H1 (cell line): ENCODE measurements around the gene GLYATL3. TPM values are rescaled to one million over a fixed set of nuclear protein-coding genes. Genes with fewer than 3 reads are reported as not detected.

Experiments
- CTCF ChIA-PET: fragments of 300-600 bp; sonication (Branson Sonifier 250); formaldehyde crosslinking; loops from one replicate; lab custom pipeline; 2021; ENCODE audit not compliant: partially characterized antibody; lab: Charles Lee
- POLR2A ChIA-PET: fragments of 300-600 bp; sonication (Branson Sonifier 250); formaldehyde crosslinking; loops from one replicate; lab custom pipeline; 2021; ENCODE audit warnings: inconsistent platforms; ENCODE audit not compliant: partially characterized antibody; lab: Charles Lee
- DNase-seq, 2 experiments: peaks; one replicate each; pipeline versions ENCODE4 v3.0.0 to v3.0.0-alpha.2; 2010 to 2022; ENCODE audit warnings: low spot score in 2 of 2, low read depth in 1 of 2, mixed read lengths in 1 of 2
- FAIRE-seq: peaks from 2 replicates; lab custom pipeline; 2011; peaks lifted over from hg19 to GRCh38; lab: Jason Lieb, UNC
- H2AFZ ChIP-seq: 2 replicates; pipeline ENCODE4 v1.8.1; 2012; ENCODE audit warnings: low read length, inconsistent platforms
- H2AK5ac ChIP-seq: 2 replicates; pipeline ENCODE4 v1.6.1; 2013; ENCODE audit warnings: low read depth, low read length
- H2BK120ac ChIP-seq: replicated peaks from 2 replicates; pipeline ENCODE3; 2013; ENCODE audit warnings: low read depth, low read length, inconsistent platforms
- H2BK12ac ChIP-seq: 2 replicates; pipeline ENCODE4 v1.6.1; 2013; ENCODE audit warnings: low read depth, low read length
- H2BK15ac ChIP-seq: 2 replicates; pipeline ENCODE4 v1.6.1; 2013; ENCODE audit warnings: low read length
- H2BK20ac ChIP-seq: 2 replicates; pipeline ENCODE4 v1.6.1; 2013; ENCODE audit warnings: low read length
- H2BK5ac ChIP-seq: 2 replicates; pipeline ENCODE4 v1.6.1; 2013; ENCODE audit warnings: low read depth, low read length
- H3K14ac ChIP-seq: 2 replicates; pipeline ENCODE4 v1.6.1; 2013; ENCODE audit warnings: inconsistent platforms; ENCODE audit not compliant: insufficient read length
- H3K18ac ChIP-seq: 2 replicates; pipeline ENCODE4 v1.6.1; 2013; ENCODE audit warnings: low read length; ENCODE audit errors: extremely low read depth
- H3K23ac ChIP-seq: 2 replicates; pipeline ENCODE4 v1.6.1; 2013; ENCODE audit warnings: inconsistent platforms; ENCODE audit not compliant: insufficient read length
- H3K23me2 ChIP-seq: 2 replicates; pipeline ENCODE4 v1.6.1; 2013; ENCODE audit warnings: low read depth, low read length
- H3K27ac ChIP-seq: 2 replicates; pipeline ENCODE4 v1.6.1; 2011; ENCODE audit warnings: low read depth, low read length, inconsistent platforms
- H3K27me3 ChIP-seq, 4 experiments: replicated peaks in 1 of 4; 1 replicate in 1 of 4; 2 replicates in 3 of 4; pipeline versions ENCODE4 v1.6.1 to v1.8.1; 2011 to 2013; ENCODE audit warnings: low read length in 3 of 4, mild to moderate bottlenecking in 3 of 4, inconsistent platforms in 2 of 4, mixed read lengths in 2 of 4, moderate library complexity in 1 of 4; ENCODE audit not compliant: control insufficient read depth in 3 of 4, insufficient read depth in 3 of 4; ENCODE audit errors: extremely low read depth in 1 of 4
- H3K36me3 ChIP-seq, 4 experiments: 2 replicates each; pipeline versions ENCODE4 v1.6.1 to v1.8.1; 2011 to 2013; ENCODE audit warnings: mild to moderate bottlenecking in 4 of 4, low read length in 3 of 4, moderate library complexity in 2 of 4, control low read depth in 1 of 4, inconsistent platforms in 1 of 4; ENCODE audit not compliant: insufficient read depth in 4 of 4, control insufficient read depth in 2 of 4
- H3K4ac ChIP-seq: replicated peaks from 2 replicates; pipeline ENCODE3; 2013; ENCODE audit warnings: low read length, low read depth, mixed read lengths, inconsistent platforms; ENCODE audit not compliant: insufficient read length
- H3K4me1 ChIP-seq, 4 experiments: replicated peaks in 1 of 4; 1 replicate in 1 of 4; 2 replicates in 3 of 4; pipeline versions ENCODE4 v1.6.1 to v1.8.1; 2011 to 2013; ENCODE audit warnings: low read length in 3 of 4, inconsistent platforms in 2 of 4, mixed read lengths in 1 of 4; ENCODE audit not compliant: insufficient read depth in 4 of 4, control insufficient read depth in 3 of 4
- H3K4me2 ChIP-seq, 2 experiments: 2 replicates each; pipeline versions ENCODE4 v1.6.1 to v1.8.1; 2011 to 2013; ENCODE audit warnings: low read depth in 2 of 2, low read length in 2 of 2, control low read depth in 1 of 2, inconsistent platforms in 1 of 2, mild to moderate bottlenecking in 1 of 2; ENCODE audit not compliant: insufficient read depth in 1 of 2
- H3K4me3 ChIP-seq, 4 experiments: fragments of 200-600, 300-600 bp in 1 of 4; sonication (generic), shearing (Covaris generic), sonication (Bioruptor Twin) in 1 of 4; 2 replicates each; pipeline versions ENCODE4 v1.5.1 to v1.8.1; 2011 to 2016; ENCODE audit warnings: low read length in 4 of 4, low read depth in 3 of 4, control low read depth in 2 of 4, inconsistent platforms in 2 of 4, mild to moderate bottlenecking in 2 of 4, mixed read lengths in 1 of 4, moderate library complexity in 1 of 4; ENCODE audit not compliant: insufficient read depth in 2 of 4; ENCODE audit errors: extremely low read depth in 1 of 4
- H3K56ac ChIP-seq: replicated peaks from 2 replicates; pipeline ENCODE3; 2013; ENCODE audit warnings: low read depth, mild to moderate bottlenecking, mixed read lengths, low read length, inconsistent platforms; ENCODE audit not compliant: insufficient read length
- H3K79me1 ChIP-seq: 2 replicates; pipeline ENCODE4 v1.6.1; 2013; ENCODE audit warnings: low read depth, low read length, control low read depth
- H3K79me2 ChIP-seq, 2 experiments: 2 replicates each; pipeline versions ENCODE4 v1.6.1 to v1.8.1; 2012 to 2013; ENCODE audit warnings: low read length in 2 of 2, mild to moderate bottlenecking in 2 of 2, inconsistent platforms in 1 of 2; ENCODE audit not compliant: insufficient read depth in 2 of 2, control insufficient read depth in 1 of 2
- H3K9ac ChIP-seq, 4 experiments: replicated peaks in 1 of 4; 1 replicate in 1 of 4; 2 replicates in 3 of 4; pipeline versions ENCODE4 v1.6.1 to v1.8.1; 2011 to 2013; ENCODE audit warnings: low read depth in 3 of 4, low read length in 3 of 4, control low read depth in 2 of 4, mild to moderate bottlenecking in 2 of 4, moderate library complexity in 2 of 4, inconsistent platforms in 1 of 4; ENCODE audit errors: extremely low read depth in 1 of 4
- H3K9me3 ChIP-seq, 2 experiments: 2 replicates each; pipeline versions ENCODE4 v1.6.1 to v1.8.1; 2012 to 2013; ENCODE audit warnings: mild to moderate bottlenecking in 2 of 2, moderate library complexity in 2 of 2, control low read depth in 1 of 2, inconsistent platforms in 1 of 2, low read depth in 1 of 2, low read length in 1 of 2, mixed read lengths in 1 of 2; ENCODE audit not compliant: insufficient read depth in 2 of 2
- H4K20me1 ChIP-seq, 2 experiments: replicated peaks in 1 of 2; 2 replicates each; pipeline versions ENCODE3 to v1.8.1; 2011 to 2013; ENCODE audit warnings: inconsistent platforms in 2 of 2, low read length in 2 of 2, mild to moderate bottlenecking in 1 of 2; ENCODE audit not compliant: insufficient read depth in 2 of 2, control insufficient read depth in 1 of 2
- H4K5ac ChIP-seq: 2 replicates; pipeline ENCODE4 v1.6.1; 2013; ENCODE audit warnings: low read length, low read depth, mixed read lengths, inconsistent platforms; ENCODE audit not compliant: insufficient read length
- H4K8ac ChIP-seq: 2 replicates; pipeline ENCODE4 v1.8.0; 2013; ENCODE audit warnings: mild to moderate bottlenecking, moderate library complexity, low read length, inconsistent platforms; ENCODE audit not compliant: insufficient read depth; ENCODE audit errors: extremely low read depth
- H4K91ac ChIP-seq: replicated peaks from 2 replicates; pipeline ENCODE3; 2013; ENCODE audit warnings: low read length, mixed read lengths, inconsistent platforms; ENCODE audit not compliant: insufficient read length
- CHD1 ChIP-seq: IDR thresholded peaks from 2 replicates; pipeline ENCODE4 v1.6.1; 2012; ENCODE audit warnings: low read depth, low read length, improper control_type of control experiment
- CREB1 ChIP-seq: IDR thresholded peaks from 2 replicates; pipeline ENCODE4 v1.6.1; 2012; ENCODE audit warnings: inconsistent platforms
- HDAC2 ChIP-seq, 2 experiments: fragments of 300-600 bp in 1 of 2; sonication (generic) in 1 of 2; IDR thresholded peaks; 2 replicates each; pipeline ENCODE4 v1.6.1; 2011 to 2012; ENCODE audit warnings: low read depth in 2 of 2, low read length in 2 of 2, mild to moderate bottlenecking in 2 of 2, moderate library complexity in 2 of 2, borderline replicate concordance in 1 of 2, inconsistent platforms in 1 of 2
- POLR2A ChIP-seq, 2 experiments: IDR thresholded peaks; 1 replicate in 1 of 2; 2 replicates in 1 of 2; pipeline ENCODE4 v1.6.1; 2011; ENCODE audit warnings: low read depth in 2 of 2, low read length in 2 of 2, mild to moderate bottlenecking in 2 of 2; ENCODE audit errors: control extremely low read depth in 1 of 2
- RFX5 ChIP-seq: IDR thresholded peaks from 2 replicates; pipeline ENCODE4 v1.6.1; 2011; ENCODE audit warnings: low read depth, low read length, improper control_type of control experiment, borderline replicate concordance
- SIN3A ChIP-seq, 2 experiments: IDR thresholded peaks in 1 of 2; conservative IDR thresholded peaks in 1 of 2; 2 replicates each; pipeline ENCODE4 v1.6.1; 2011 to 2012; ENCODE audit warnings: low read length in 2 of 2, improper control_type of control experiment in 1 of 2, low read depth in 1 of 2, mild to moderate bottlenecking in 1 of 2
- SRF ChIP-seq: IDR thresholded peaks from 2 replicates; pipeline ENCODE4 v1.6.1; 2011; ENCODE audit warnings: mild to moderate bottlenecking, low read depth, low read length, moderate library complexity
- ZNF274 ChIP-seq: IDR thresholded peaks from 2 replicates; pipeline ENCODE4 v1.7.0; 2012; ENCODE audit warnings: low read length, borderline replicate concordance; ENCODE audit errors: extremely low read depth
- WGBS, 2 experiments: shearing (Covaris generic) in 1 of 2; methylation state at CpG; one replicate each; pipeline versions ENCODE4 v1.1.6 to v1.1.7; 2013 to 2015; ENCODE audit warnings: low lambda C conversion rate in 2 of 2, mixed read lengths in 2 of 2, inconsistent platforms in 1 of 2, low coverage in 1 of 2, missing lambda C conversion rate in 1 of 2; ENCODE audit not compliant: insufficient replicate concordance in 2 of 2, insufficient coverage in 1 of 2, insufficient read length in 1 of 2; ENCODE audit errors: extremely low coverage in 1 of 2, missing lambda C conversion rate in 1 of 2; 5-methylcytosine and 5-hydroxymethylcytosine counted together
- polyA plus RNA-seq, 7 experiments: library from polyadenylated mRNA; depleted of rRNA in 3 of 7; stranded (reverse) in 5 of 7; unstranded in 2 of 7; fragments of >200 nt in 5 of 7; fragments of 200-250 nt in 2 of 7; gene quantifications; 1 replicate in 5 of 7; 2 replicates in 1 of 7; 4 replicates in 1 of 7; pipeline versions ENCODE4 v1.2.1 to v1.2.3, GENCODE V29; 2011 to 2013; ENCODE audit warnings: missing spikeins in 2 of 7, mixed read lengths in 2 of 7
- total RNA-seq: library from RNA; stranded (reverse); fragmentation: NEBNext Ultra II Directional; extraction: Animal tissue kit (Norgen Biotek cat#: 25700); gene quantifications from 2 replicates; pipeline ENCODE4 v1.2.1, GENCODE V29; 2021

GLYATL3 gene
- total and polyA plus RNA-seq, 2 of the 8 experiments (the other 6 are each of a cell fraction or from before 2014, with no cell fraction given), result not detected

- Histone ChIP-seq H4K20me1 (no peaks in the 10 kb centered on the region), H3K9ac (no peak overlapping the region), H2AFZ (no peak overlapping the region), H3K79me2 (no peaks in the 10 kb centered on the region), H4K5ac (no peak overlapping the region), H3K4ac (no peak overlapping the region), H2BK15ac (no peak overlapping the region), H3K14ac (no peak overlapping the region)
- POLR2A ChIA-PET, result no interaction called here
- TF ChIP-seq POLR2A (IDR thresholded peaks at IDR 0.05; ENCODE audit: control extremely low read depth in 1 of 2, low read depth in 2 of 2, low read length in 2 of 2) (no peak), SRF (no peak), RFX5 (no peak), CHD1 (no peak), SIN3A (conservative IDR thresholded peaks at IDR 0.05 in 1 of 2, IDR thresholded peaks at IDR 0.05 in 1 of 2; ENCODE audit: low read depth in 1 of 2, low read length in 2 of 2) (no peak), ZNF274 (no peak), HDAC2 (IDR thresholded peaks at IDR 0.05; ENCODE audit: borderline replicate concordance in 1 of 2, low read depth in 2 of 2, low read length in 2 of 2) (no peak), CREB1 (no peak)
- TF ChIP-seq, all 59 proteins: peak for 0
- CTCF ChIA-PET, result interaction anchor here (0.8 to 1.6 kb wide), 3 partner anchors 12 to 68 kb away, joined by 3 to 6 read pairs (median 3); no protein-coding TSS in a partner anchor
- Histone ChIP-seq H4K8ac (no peak overlapping the region), H2BK20ac (no peak overlapping the region), H2BK120ac (no peak overlapping the region), H3K79me1 (no peaks in the 10 kb centered on the region), H3K23me2 (no peaks in the 10 kb centered on the region), H2BK5ac (no peak overlapping the region), H3K27ac (no peak overlapping the region), H2BK12ac (no peak overlapping the region), H3K18ac (no peak overlapping the region), H3K23ac (no peak overlapping the region), H3K4me1 (no peaks in the 10 kb centered on the region), H3K9me3 (no peaks in the 10 kb centered on the region), H3K36me3 (no peaks in the 10 kb centered on the region), H3K4me2 (no peak overlapping the region), H3K4me3 (no peak overlapping the region), H3K56ac (no peak overlapping the region), H4K91ac (no peak overlapping the region), H3K27me3 (no peaks in the 10 kb centered on the region), H2AK5ac (no peak overlapping the region)
- DNase-seq (no peak), FAIRE-seq (no peak)
- WGBS, 2 experiments, result 88% methylated on average over 1 of the region's 1 CpG; no CpG with 5 or more reads in 1 of the 2 experiments
Observed at GRCh38 chr6:49519660-49520059, 19.9 kb downstream of the GLYATL3 start.
